ENCODE results near the gene CNTN6.

- TF ChIP-seq, protein P1, sequence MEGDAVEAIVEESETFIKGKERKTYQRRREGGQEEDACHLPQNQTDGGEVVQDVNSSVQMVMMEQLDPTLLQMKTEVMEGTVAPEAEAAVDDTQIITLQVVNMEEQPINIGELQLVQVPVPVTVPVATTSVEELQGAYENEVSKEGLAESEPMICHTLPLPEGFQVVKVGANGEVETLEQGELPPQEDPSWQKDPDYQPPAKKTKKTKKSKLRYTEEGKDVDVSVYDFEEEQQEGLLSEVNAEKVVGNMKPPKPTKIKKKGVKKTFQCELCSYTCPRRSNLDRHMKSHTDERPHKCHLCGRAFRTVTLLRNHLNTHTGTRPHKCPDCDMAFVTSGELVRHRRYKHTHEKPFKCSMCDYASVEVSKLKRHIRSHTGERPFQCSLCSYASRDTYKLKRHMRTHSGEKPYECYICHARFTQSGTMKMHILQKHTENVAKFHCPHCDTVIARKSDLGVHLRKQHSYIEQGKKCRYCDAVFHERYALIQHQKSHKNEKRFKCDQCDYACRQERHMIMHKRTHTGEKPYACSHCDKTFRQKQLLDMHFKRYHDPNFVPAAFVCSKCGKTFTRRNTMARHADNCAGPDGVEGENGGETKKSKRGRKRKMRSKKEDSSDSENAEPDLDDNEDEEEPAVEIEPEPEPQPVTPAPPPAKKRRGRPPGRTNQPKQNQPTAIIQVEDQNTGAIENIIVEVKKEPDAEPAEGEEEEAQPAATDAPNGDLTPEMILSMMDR (IDR thresholded peaks at IDR 0.05) = no peak
- TF ChIP-seq POLR2A (IDR thresholded peaks at IDR 0.05) = no peak
Observed at GRCh38 chr3:1355691-1356090, 262.9 kb downstream of the CNTN6 start.
